ENCODE measurements around the gene RSPH6A. TPM values are rescaled to one million over a fixed set of nuclear protein-coding genes. Genes with fewer than 3 reads are reported as not detected.
"Not testable (repeated sequence)": the region's sequence is repeated elsewhere in the genome, so short reads cannot be mapped to it uniquely, and the experiment has no call there.

Gene RSPH6A
- total and polyA plus RNA-seq, 2 experiments from 2014 or later = not detected

DNA sequence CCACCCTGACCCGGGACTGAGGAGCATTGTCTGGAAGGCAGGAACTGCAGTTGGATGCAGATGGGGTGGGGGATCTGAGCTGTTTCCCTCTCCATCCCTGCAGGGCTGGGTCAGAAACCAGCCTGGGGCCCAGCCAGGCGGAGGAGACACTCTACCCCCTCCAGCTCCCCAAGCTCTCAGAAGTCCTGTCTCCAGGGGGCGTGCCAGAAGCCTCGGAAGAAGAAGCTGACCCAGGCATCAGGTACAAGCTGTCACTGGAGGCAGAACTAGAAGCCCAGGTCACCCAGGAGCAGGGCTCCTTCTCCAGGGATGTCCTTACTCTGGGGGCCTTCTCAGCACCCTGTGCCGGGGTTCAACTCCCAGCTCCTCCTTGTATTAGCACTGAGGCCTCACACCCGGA lies 61.6 kb downstream of the RSPH6A start:
- H3K9me2 ChIP-seq (replicated peaks; ENCODE audit: insufficient read depth) = no peaks in the 10 kb centered on the region
- 69% methylated on average over 6 of the region's 6 CpGs for WGBS (ENCODE audit: low lambda C conversion rate, missing lambda C conversion rate)
- H3K27me3 ChIP-seq = no peaks in the 10 kb centered on the region
- no peak overlapping the region for H3K4me3 ChIP-seq
- no peak overlapping the region for H2AFZ ChIP-seq
- no peak overlapping the region for H3K27ac ChIP-seq
- H3K4me2 ChIP-seq = no peak overlapping the region
- no peaks in the 10 kb centered on the region for H3K9me3 ChIP-seq (ENCODE audit: low read depth)
- no peaks in the 10 kb centered on the region for H4K20me1 ChIP-seq (ENCODE audit: insufficient read depth, poor library complexity, severe bottlenecking)
- no peaks in the 10 kb centered on the region for H3K4me1 ChIP-seq (ENCODE audit: insufficient read depth)
- no peaks in the 10 kb centered on the region for H3K79me2 ChIP-seq
- no peak for DNase-seq (ENCODE audit: low spot score)
- H3K36me3 ChIP-seq (replicated peaks; ENCODE audit: insufficient read depth, low read depth) = no peaks in the 10 kb centered on the region
- TF ChIP-seq EZH2 (IDR thresholded peaks at IDR 0.05; ENCODE audit: borderline replicate concordance) (no peak), EZH2phosphoT487 (IDR thresholded peaks at IDR 0.05; ENCODE audit: low read depth, severe bottlenecking, unreplicated experiment) (no peak)
- TF ChIP-seq, protein P1, sequence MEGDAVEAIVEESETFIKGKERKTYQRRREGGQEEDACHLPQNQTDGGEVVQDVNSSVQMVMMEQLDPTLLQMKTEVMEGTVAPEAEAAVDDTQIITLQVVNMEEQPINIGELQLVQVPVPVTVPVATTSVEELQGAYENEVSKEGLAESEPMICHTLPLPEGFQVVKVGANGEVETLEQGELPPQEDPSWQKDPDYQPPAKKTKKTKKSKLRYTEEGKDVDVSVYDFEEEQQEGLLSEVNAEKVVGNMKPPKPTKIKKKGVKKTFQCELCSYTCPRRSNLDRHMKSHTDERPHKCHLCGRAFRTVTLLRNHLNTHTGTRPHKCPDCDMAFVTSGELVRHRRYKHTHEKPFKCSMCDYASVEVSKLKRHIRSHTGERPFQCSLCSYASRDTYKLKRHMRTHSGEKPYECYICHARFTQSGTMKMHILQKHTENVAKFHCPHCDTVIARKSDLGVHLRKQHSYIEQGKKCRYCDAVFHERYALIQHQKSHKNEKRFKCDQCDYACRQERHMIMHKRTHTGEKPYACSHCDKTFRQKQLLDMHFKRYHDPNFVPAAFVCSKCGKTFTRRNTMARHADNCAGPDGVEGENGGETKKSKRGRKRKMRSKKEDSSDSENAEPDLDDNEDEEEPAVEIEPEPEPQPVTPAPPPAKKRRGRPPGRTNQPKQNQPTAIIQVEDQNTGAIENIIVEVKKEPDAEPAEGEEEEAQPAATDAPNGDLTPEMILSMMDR (IDR thresholded peaks at IDR 0.05; ENCODE audit: poor library complexity) = peak; percentile 7

DNA sequence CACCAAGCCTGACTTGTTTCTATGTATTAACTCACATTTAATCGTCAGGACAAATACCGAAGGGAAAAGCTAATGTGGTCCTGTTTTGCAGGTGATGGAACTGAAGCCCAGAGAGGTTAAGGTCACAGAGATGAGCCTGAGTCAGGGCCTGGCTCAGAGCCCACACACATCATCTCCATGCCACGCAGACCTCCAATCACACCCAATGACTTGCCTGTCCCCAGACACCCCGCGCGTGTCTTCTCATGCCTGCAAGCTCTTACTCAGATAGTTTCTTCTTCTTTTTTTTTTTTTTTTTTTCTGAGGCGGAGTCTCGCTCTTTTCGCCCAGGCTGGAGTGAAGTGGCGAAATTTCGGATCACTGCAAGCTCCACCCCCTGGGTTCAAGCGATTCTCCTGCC lies 62.5 kb downstream of the RSPH6A start:
- Histone ChIP-seq H3K36me3 (replicated peaks; ENCODE audit: insufficient read depth, low read depth) (no peaks in the 10 kb centered on the region), H2AFZ (no peak overlapping the region), H3K27ac (no peak overlapping the region), H3K4me2 (no peak overlapping the region), H3K4me1 (ENCODE audit: insufficient read depth) (no peaks in the 10 kb centered on the region), H3K9me2 (replicated peaks; ENCODE audit: insufficient read depth) (no peaks in the 10 kb centered on the region), H3K4me3 (no peak overlapping the region), H3K27me3 (no peaks in the 10 kb centered on the region), H3K79me2 (no peaks in the 10 kb centered on the region), H4K20me1 (ENCODE audit: insufficient read depth, poor library complexity, severe bottlenecking) (no peaks in the 10 kb centered on the region), H3K9me3 (ENCODE audit: low read depth) (no peaks in the 10 kb centered on the region)
- WGBS (ENCODE audit: low lambda C conversion rate, missing lambda C conversion rate) = 98% methylated on average over 12 of the region's 12 CpGs
- DNase-seq (ENCODE audit: low spot score) = no peak
- TF ChIP-seq EZH2 (IDR thresholded peaks at IDR 0.05; ENCODE audit: borderline replicate concordance) (no peak), EZH2phosphoT487 (IDR thresholded peaks at IDR 0.05; ENCODE audit: low read depth, severe bottlenecking, unreplicated experiment) (no peak)
- TF ChIP-seq, protein P1 (IDR thresholded peaks at IDR 0.05; ENCODE audit: poor library complexity) = no peak

DNA sequence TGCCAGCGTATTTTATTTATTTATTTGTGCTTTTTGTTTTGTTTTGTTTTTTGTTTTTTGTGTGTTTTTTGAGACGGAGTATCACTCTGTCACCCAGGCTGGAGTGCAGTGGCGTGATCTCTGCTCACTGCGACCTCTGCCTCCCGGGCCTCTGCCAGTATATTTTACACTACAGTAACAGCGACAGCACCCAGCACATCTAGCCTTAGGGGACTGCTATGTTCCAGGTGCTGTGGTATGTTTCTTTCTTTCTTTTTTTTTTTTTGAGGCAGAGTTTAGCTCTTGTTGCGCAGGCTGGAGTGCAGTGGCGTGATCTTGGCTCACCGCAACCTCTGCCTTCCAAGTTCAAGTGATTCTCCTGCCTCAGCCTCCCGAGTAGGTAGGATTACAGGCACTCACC lies 63.6 kb downstream of the RSPH6A start:
- not testable (repeated sequence) for H3K27ac ChIP-seq; H3K4me1 ChIP-seq (ENCODE audit: insufficient read depth); H3K4me3 ChIP-seq; H3K36me3 ChIP-seq (replicated peaks; ENCODE audit: insufficient read depth, low read depth); H2AFZ ChIP-seq; H3K4me2 ChIP-seq; H4K20me1 ChIP-seq (ENCODE audit: insufficient read depth, poor library complexity, severe bottlenecking); DNase-seq (ENCODE audit: low spot score); H3K27me3 ChIP-seq; H3K79me2 ChIP-seq; H3K9me3 ChIP-seq (ENCODE audit: low read depth); H3K9me2 ChIP-seq (replicated peaks; ENCODE audit: insufficient read depth)
- 90% methylated on average over 10 of the region's 10 CpGs for WGBS (ENCODE audit: low lambda C conversion rate, missing lambda C conversion rate)

DNA sequence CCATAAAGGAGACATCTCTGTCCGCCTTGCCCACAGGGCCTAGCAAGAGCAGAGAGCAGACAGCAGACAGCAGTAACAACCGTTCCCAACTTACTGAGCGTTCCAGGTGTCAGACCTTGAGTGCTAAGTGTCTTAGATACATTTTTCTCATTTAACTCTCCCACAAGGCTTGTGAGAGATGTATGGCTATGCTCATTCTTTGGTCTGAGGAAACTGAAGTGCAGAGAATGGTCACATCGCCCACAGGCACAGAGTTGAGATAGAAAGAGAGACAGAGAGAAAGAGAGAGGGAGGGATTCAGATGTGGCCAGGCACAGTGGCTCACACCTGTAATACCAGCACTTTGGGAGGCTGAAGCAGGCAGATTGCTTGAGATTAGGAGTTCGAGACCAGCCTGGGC lies 67.6 kb downstream of the RSPH6A start:
- Histone ChIP-seq H3K27me3 (no peaks in the 10 kb centered on the region), H3K9me2 (replicated peaks; ENCODE audit: insufficient read depth) (no peaks in the 10 kb centered on the region), H4K20me1 (ENCODE audit: insufficient read depth, poor library complexity, severe bottlenecking) (no peaks in the 10 kb centered on the region), H3K79me2 (no peaks in the 10 kb centered on the region), H3K4me2 (no peak overlapping the region), H3K36me3 (replicated peaks; ENCODE audit: insufficient read depth, low read depth) (no peaks in the 10 kb centered on the region), H3K4me3 (no peak overlapping the region), H2AFZ (no peak overlapping the region), H3K27ac (no peak overlapping the region), H3K4me1 (ENCODE audit: insufficient read depth) (no peaks in the 10 kb centered on the region), H3K9me3 (ENCODE audit: low read depth) (no peaks in the 10 kb centered on the region)
- 86% methylated on average over 5 of the region's 5 CpGs for WGBS (ENCODE audit: low lambda C conversion rate, missing lambda C conversion rate)
- no peak for TF ChIP-seq EZH2 (IDR thresholded peaks at IDR 0.05; ENCODE audit: borderline replicate concordance)
- DNase-seq (ENCODE audit: low spot score) = no peak

Data from hepatocyte (in vitro differentiated cells).